Stimulated activated CD8-positive, alpha-beta memory T cell treated with anti-CD3 and anti-CD28 coated beads, Interleukin-7, amount 100 ng/mL, for 4 hours (primary cell): ENCODE measurements around the gene ARAP1.

Source experiments
- DNase-seq, 2 donors: peaks; one replicate each; pipeline ENCODE4 v3.0.0-alpha.2; 2020; ENCODE audit warnings: low read depth in 2 of 2

The ARAP1 gene

GRCh38 chr11:72641522-72642042 is 110.6 kb downstream of the ARAP1 start:
- no peak for DNase-seq

- DNase-seq: no peak
These were observed 112.5 kb downstream of the ARAP1 start for GRCh38 chr11:72639502-72640375.

- no peak for DNase-seq
These were observed 114.3 kb downstream of the ARAP1 start for GRCh38 chr11:72637926-72638325.

GRCh38 chr11:72637198-72637597 is 115.0 kb downstream of the ARAP1 start:
- DNase-seq: no peak

GRCh38 chr11:72636376-72636775 is 115.8 kb downstream of the ARAP1 start:
- no peak for DNase-seq

- DNase-seq: no peak
These were observed 116.3 kb downstream of the ARAP1 start for GRCh38 chr11:72635933-72636332.

GRCh38 chr11:72635309-72635915 is 116.8 kb downstream of the ARAP1 start:
- DNase-seq: no peak
